Keratinocyte (primary cell): ENCODE measurements around the gene CCZ1B. TPM values are rescaled to one million over a fixed set of nuclear protein-coding genes. Genes with fewer than 3 reads are reported as not detected.
"Not testable (repeated sequence)": the region's sequence is repeated elsewhere in the genome, so short reads cannot be mapped to it uniquely, and the experiment has no call there.

Source experiments
- DNase-seq: peaks from one replicate; pipeline ENCODE4 v3.0.0-alpha.2; 2011; ENCODE audit warnings: low read depth, missing footprints, low spot score
- FAIRE-seq: peaks from 2 replicates; lab custom pipeline; 2011; peaks lifted over from hg19 to GRCh38; lab: Jason Lieb, UNC
- H2AFZ ChIP-seq: 2 replicates; pipeline ENCODE4 v1.6.0; 2012; ENCODE audit warnings: low read length, control low read depth, inconsistent platforms; ENCODE audit not compliant: control insufficient read depth
- H3K27ac ChIP-seq: 2 replicates; pipeline ENCODE4 v1.5.1; 2011; ENCODE audit warnings: low read length; ENCODE audit not compliant: control insufficient read depth, insufficient read depth
- H3K27me3 ChIP-seq: 3 replicates; pipeline ENCODE4 v1.6.0; 2011; ENCODE audit warnings: low read length; ENCODE audit not compliant: control insufficient read depth, insufficient read depth; ENCODE audit errors: extremely low read depth
- H3K36me3 ChIP-seq, 2 experiments: 2 replicates in 1 of 2; 3 replicates in 1 of 2; pipeline ENCODE4 v1.5.1; 2011; ENCODE audit warnings: low read length in 2 of 2, mild to moderate bottlenecking in 1 of 2; ENCODE audit not compliant: control insufficient read depth in 2 of 2, insufficient read depth in 2 of 2; ENCODE audit errors: extremely low read depth in 1 of 2
- H3K4me1 ChIP-seq: 3 replicates; pipeline ENCODE4 v1.5.1; 2011; ENCODE audit warnings: low read length; ENCODE audit not compliant: control insufficient read depth, insufficient read depth; ENCODE audit errors: extremely low read depth
- H3K4me2 ChIP-seq: 3 replicates; pipeline ENCODE4 v1.6.0; 2011; ENCODE audit warnings: low read depth, low read length; ENCODE audit not compliant: control insufficient read depth, insufficient read depth; ENCODE audit errors: extremely low read depth
- H3K4me3 ChIP-seq, 3 experiments: fragments of 200-600 bp in 1 of 3; sonication (generic) in 1 of 3; 2 replicates in 2 of 3; 3 replicates in 1 of 3; pipeline ENCODE4 v1.5.1; 2011 to 2016; ENCODE audit warnings: low read length in 3 of 3, mild to moderate bottlenecking in 3 of 3, control low read depth in 2 of 3, inconsistent platforms in 1 of 3, low read depth in 1 of 3, mixed read lengths in 1 of 3, mixed run types in 1 of 3, moderate library complexity in 1 of 3; ENCODE audit not compliant: control insufficient read depth in 2 of 3, insufficient read depth in 2 of 3; ENCODE audit errors: extremely low read depth in 1 of 3
- H3K79me2 ChIP-seq: 2 replicates; pipeline ENCODE4 v1.6.0; 2012; ENCODE audit warnings: low read length; ENCODE audit not compliant: control insufficient read depth, insufficient read depth
- H3K9ac ChIP-seq: 3 replicates; pipeline ENCODE4 v1.6.0; 2011; ENCODE audit warnings: low read length; ENCODE audit not compliant: control insufficient read depth, insufficient read depth; ENCODE audit errors: extremely low read depth
- H3K9me1 ChIP-seq: 3 replicates; pipeline ENCODE4 v1.6.0; 2011; ENCODE audit warnings: low read length; ENCODE audit not compliant: control insufficient read depth, insufficient read depth; ENCODE audit errors: extremely low read depth
- H3K9me3 ChIP-seq: 2 replicates; pipeline ENCODE4 v1.5.1; 2012; ENCODE audit warnings: low read depth, low read length; ENCODE audit not compliant: control insufficient read depth
- H4K20me1 ChIP-seq: 3 replicates; pipeline ENCODE4 v1.6.0; 2011; ENCODE audit warnings: low read length; ENCODE audit not compliant: control insufficient read depth, insufficient read depth; ENCODE audit errors: extremely low read depth
- CTCF ChIP-seq, 3 experiments: IDR thresholded peaks in 1 of 3; conservative IDR thresholded peaks in 1 of 3; optimal IDR thresholded peaks in 1 of 3; 2 replicates in 2 of 3; 3 replicates in 1 of 3; pipeline versions ENCODE3 to v1.5.1; 2011; ENCODE audit warnings: low read length in 3 of 3, mild to moderate bottlenecking in 3 of 3, moderate library complexity in 2 of 3, control low read depth in 1 of 3, inconsistent platforms in 1 of 3; ENCODE audit not compliant: insufficient read depth in 2 of 3; ENCODE audit errors: extremely low read depth in 1 of 3
- dilution Hi-C: fragments of 300-500 bp; cut with MboI; formaldehyde crosslinking; loops from one replicate; pipeline ENCODE4 v1.7.0; 2020; ENCODE audit warnings: low sequenced_read_pairs; ENCODE audit not compliant: extremely low pct_ligation_motif_present
- polyA plus RNA-seq, 5 experiments: library from polyadenylated mRNA; depleted of rRNA in 3 of 5; stranded (reverse) in 3 of 5; stranded (forward) in 1 of 5; unstranded in 1 of 5; fragments of >200 nt; gene quantifications; 1 replicate in 1 of 5; 2 replicates in 3 of 5; 3 replicates in 1 of 5; pipeline versions ENCODE4 v1.2.1 to v1.2.3, GENCODE V29; 2011 to 2012; ENCODE audit warnings: missing spikeins in 2 of 5, low read depth in 1 of 5, low replicate concordance in 1 of 5

Gene CCZ1B
- polyA plus RNA-seq, 1 donor (not counting 4 experiments of a cell fraction or from before 2014, with no cell fraction given), result 42.7 TPM

GRCh38 chr7:6871421-6872144 lies 45.5 kb upstream of the CCZ1B start:
- dilution Hi-C loops, result not testable (repeated sequence)
- peak overlapping the region; percentile 30 for H2AFZ ChIP-seq
- TF ChIP-seq CTCF (optimal IDR thresholded peaks at IDR 0.05 in 1 of 3, IDR thresholded peaks at IDR 0.05 in 1 of 3, conservative IDR thresholded peaks at IDR 0.05 in 1 of 3; ENCODE audit: extremely low read depth in 1 of 3, insufficient read depth in 2 of 3, low read length in 3 of 3), result peak in 1 of 3 experiments; percentile 7

GRCh38 chr7:6864751-6865150 lies 38.7 kb upstream of the CCZ1B start:
- H3K4me2 ChIP-seq, H3K36me3 ChIP-seq, H3K4me1 ChIP-seq, H3K9ac ChIP-seq, H3K9me1 ChIP-seq, H2AFZ ChIP-seq, dilution Hi-C loops, FAIRE-seq, H3K27ac ChIP-seq, H3K4me3 ChIP-seq, H3K79me2 ChIP-seq, DNase-seq, H3K27me3 ChIP-seq, H4K20me1 ChIP-seq, H3K9me3 ChIP-seq: not testable (repeated sequence)

More at GRCh38 chr7:6871421-6872144, 45.5 kb upstream of the CCZ1B start:
- H3K4me3 ChIP-seq, H3K9ac ChIP-seq, H3K79me2 ChIP-seq, H3K27me3 ChIP-seq, DNase-seq, H3K4me1 ChIP-seq, H3K36me3 ChIP-seq, H3K27ac ChIP-seq, H3K9me1 ChIP-seq, H4K20me1 ChIP-seq, H3K9me3 ChIP-seq, FAIRE-seq: not testable (repeated sequence)
- peak overlapping the region; percentile 37 for H3K4me2 ChIP-seq

- not testable (repeated sequence) for H3K27me3 ChIP-seq, H3K79me2 ChIP-seq
Measured at GRCh38 chr7:6864188-6864587, 38.1 kb upstream of the CCZ1B start.

GRCh38 chr7:6862876-6863275 lies 36.8 kb upstream of the CCZ1B start:
- H3K4me1 ChIP-seq, H3K9ac ChIP-seq, H3K4me3 ChIP-seq, FAIRE-seq, H2AFZ ChIP-seq, H3K79me2 ChIP-seq, H3K27ac ChIP-seq, dilution Hi-C loops, H3K9me3 ChIP-seq, H3K9me1 ChIP-seq, H3K27me3 ChIP-seq, DNase-seq, H3K4me2 ChIP-seq, H3K36me3 ChIP-seq, H4K20me1 ChIP-seq: not testable (repeated sequence)

More at GRCh38 chr7:6864188-6864587, 38.1 kb upstream of the CCZ1B start:
- dilution Hi-C loops, DNase-seq, H2AFZ ChIP-seq, H3K9me1 ChIP-seq, H3K27ac ChIP-seq, FAIRE-seq, H4K20me1 ChIP-seq, H3K4me1 ChIP-seq, H3K4me3 ChIP-seq, H3K36me3 ChIP-seq, H3K9ac ChIP-seq, H3K9me3 ChIP-seq, H3K4me2 ChIP-seq: not testable (repeated sequence)
